Caco-2 (cell line): ENCODE data around the gene WDR27. TPM values are rescaled to one million over a fixed set of nuclear protein-coding genes. Genes with fewer than 3 reads are reported as not detected.

Experiments
- BruUV-seq: library from RNA; stranded (reverse); fragments of 400-500 nt; replicated peaks from 2 replicates; lab custom pipeline; 2021; lab: Mats Ljungman, UMichigan
- CTCF ChIA-PET: fragments of 300-600 bp; sonication (Branson Sonifier 250); formaldehyde crosslinking; loops from one replicate; lab custom pipeline; 2022; ENCODE audit warnings: antibody characterized with exemption; lab: Charles Lee
- POLR2A ChIA-PET: fragments of 300-600 bp; sonication (Branson Sonifier 250); formaldehyde crosslinking; loops from one replicate; lab custom pipeline; 2022; ENCODE audit warnings: antibody characterized with exemption; lab: Charles Lee
- DNase-seq, 2 experiments: peaks; one replicate each; pipeline versions ENCODE4 v3.0.0 to v3.0.0-alpha.2; 2020 to 2022
- H3K27me3 ChIP-seq: replicated peaks from 2 replicates; pipeline ENCODE4 v1.6.0; 2011; ENCODE audit warnings: low read length; ENCODE audit not compliant: control insufficient read depth, insufficient read depth
- H3K36me3 ChIP-seq: 2 replicates; pipeline ENCODE4 v1.5.1; 2011; ENCODE audit warnings: low read length; ENCODE audit not compliant: control insufficient read depth, insufficient read depth
- H3K4me1 ChIP-seq: fragments of 250-450 bp; sonication (Bioruptor Pico); 2 replicates; pipeline ENCODE4 v1.5.1; 2020; ENCODE audit warnings: mild to moderate bottlenecking
- H3K4me3 ChIP-seq: 2 replicates; pipeline ENCODE4 v1.5.1; 2011; ENCODE audit warnings: low read depth, mild to moderate bottlenecking, control low read depth, low read length
- H3K9me3 ChIP-seq: fragments of 250-450 bp; sonication (Bioruptor Pico); 2 replicates; pipeline ENCODE4 v1.5.1; 2020; ENCODE audit warnings: mild to moderate bottlenecking, moderate library complexity
- H3K27ac Mint-ChIP-seq: one replicate; pipeline ENCODE4 v1.8.0; 2022; ENCODE audit warnings: mixed read lengths; ENCODE audit not compliant: unreplicated experiment
- H3K27me3 Mint-ChIP-seq: one replicate; pipeline ENCODE4 v1.8.0; 2022; ENCODE audit warnings: mixed read lengths; ENCODE audit not compliant: insufficient read depth, unreplicated experiment
- H3K36me3 Mint-ChIP-seq: one replicate; pipeline ENCODE4 v1.8.0; 2022; ENCODE audit warnings: mild to moderate bottlenecking, mixed read lengths; ENCODE audit not compliant: insufficient read depth, unreplicated experiment
- H3K4me1 Mint-ChIP-seq: one replicate; pipeline ENCODE4 v1.8.0; 2022; ENCODE audit warnings: low read depth, mixed read lengths; ENCODE audit not compliant: unreplicated experiment
- H3K4me3 Mint-ChIP-seq: one replicate; pipeline ENCODE4 v1.8.0; 2022; ENCODE audit warnings: mild to moderate bottlenecking, moderate library complexity, mixed read lengths; ENCODE audit not compliant: unreplicated experiment
- H3K9me3 Mint-ChIP-seq: one replicate; pipeline ENCODE4 v1.8.0; 2022; ENCODE audit warnings: mixed read lengths; ENCODE audit not compliant: unreplicated experiment
- CTCF ChIP-seq, 2 experiments: fragments of 200-600 bp in 1 of 2; IDR thresholded peaks; 1 replicate in 1 of 2; 2 replicates in 1 of 2; pipeline versions ENCODE4 v1.5.1 to v1.8.0; 2011 to 2022; ENCODE audit warnings: antibody characterized with exemption in 1 of 2, control low read depth in 1 of 2, inconsistent platforms in 1 of 2, low read depth in 1 of 2, low read length in 1 of 2, mild to moderate bottlenecking in 1 of 2, moderate library complexity in 1 of 2; ENCODE audit not compliant: insufficient read depth in 1 of 2, severe bottlenecking in 1 of 2, unreplicated experiment in 1 of 2
- intact Hi-C: fragments of 100-400 bp; cut with micrococcal nuclease; formaldehyde crosslinking; loops from one replicate; pipeline ENCODE4 v1.10.0; 2022; ENCODE audit not compliant: unreplicated experiment
- total RNA-seq: library from RNA; stranded (reverse); gene quantifications from 2 replicates; pipeline ENCODE4 v1.2.3, GENCODE V29; 2022

The WDR27 gene
- total RNA-seq, 1 experiment from 2014 or later: 62.9 TPM

GRCh38 chr6:169626169-169626568 is 75.7 kb downstream of the WDR27 start:
- no peak overlapping the region for H3K4me3 Mint-ChIP-seq
- peaks cover 4% of the 10 kb centered on the region for H3K4me1 Mint-ChIP-seq
- peaks cover 23% of the 10 kb centered on the region for H3K36me3 Mint-ChIP-seq
- POLR2A ChIA-PET: no interaction called here
- Histone ChIP-seq H3K4me1 (peaks cover 1% of the 10 kb centered on the region), H3K9me3 (peaks cover 10% of the 10 kb centered on the region; the same call in 1 of the 2 replicates), H3K4me3 (no peak overlapping the region), H3K36me3 (peaks cover 5% of the 10 kb centered on the region), H3K27me3 (no peaks in the 10 kb centered on the region)
- DNase-seq: no peak
- BruUV-seq: no TSS peak
- no peak for TF ChIP-seq CTCF (IDR thresholded peaks at IDR 0.05; ENCODE audit: insufficient read depth in 1 of 2, low read depth in 1 of 2, low read length in 1 of 2, severe bottlenecking in 1 of 2, unreplicated experiment in 1 of 2)
- H3K27me3 Mint-ChIP-seq: no peaks in the 10 kb centered on the region
- H3K27ac Mint-ChIP-seq: no peak overlapping the region
- H3K9me3 Mint-ChIP-seq: no peaks in the 10 kb centered on the region
- intact Hi-C loops: no loop called here
- CTCF ChIA-PET: no interaction called here

GRCh38 chr6:169625376-169625775 is 76.5 kb downstream of the WDR27 start:
- peaks cover 10% of the 10 kb centered on the region; the same call in 1 of the 2 replicates for H3K9me3 ChIP-seq
- H3K4me3 ChIP-seq: no peak overlapping the region
- no peak overlapping the region for H3K4me3 Mint-ChIP-seq
- intact Hi-C loops: no loop called here
- H3K36me3 ChIP-seq: peaks cover 5% of the 10 kb centered on the region
- TF ChIP-seq CTCF (IDR thresholded peaks at IDR 0.05; ENCODE audit: insufficient read depth in 1 of 2, low read depth in 1 of 2, low read length in 1 of 2, severe bottlenecking in 1 of 2, unreplicated experiment in 1 of 2): no peak
- DNase-seq: no peak
- POLR2A ChIA-PET: no interaction called here
- no TSS peak for BruUV-seq
- CTCF ChIA-PET: no interaction called here
- H3K27me3 ChIP-seq: no peaks in the 10 kb centered on the region
- no peak overlapping the region for H3K27ac Mint-ChIP-seq
- no peaks in the 10 kb centered on the region for H3K9me3 Mint-ChIP-seq
- H3K4me1 ChIP-seq: peaks cover 9% of the 10 kb centered on the region
- H3K36me3 Mint-ChIP-seq: peaks cover 23% of the 10 kb centered on the region
- H3K27me3 Mint-ChIP-seq: no peaks in the 10 kb centered on the region
- H3K4me1 Mint-ChIP-seq: peaks cover 12% of the 10 kb centered on the region

- CTCF ChIA-PET: no interaction called here
- no peak for TF ChIP-seq CTCF (IDR thresholded peaks at IDR 0.05; ENCODE audit: insufficient read depth in 1 of 2, low read depth in 1 of 2, low read length in 1 of 2, severe bottlenecking in 1 of 2, unreplicated experiment in 1 of 2)
- H3K4me3 ChIP-seq: no peak overlapping the region
- Mint-ChIP-seq H3K9me3 (no peaks in the 10 kb centered on the region), H3K4me1 (peaks cover 16% of the 10 kb centered on the region), H3K4me3 (no peak overlapping the region), H3K27ac (no peak overlapping the region), H3K27me3 (no peaks in the 10 kb centered on the region), H3K36me3 (peaks cover 23% of the 10 kb centered on the region)
- POLR2A ChIA-PET: no interaction called here
- H3K36me3 ChIP-seq: peaks cover 5% of the 10 kb centered on the region
- DNase-seq: no peak
- BruUV-seq: no TSS peak
- H3K27me3 ChIP-seq: no peaks in the 10 kb centered on the region
- peaks cover 10% of the 10 kb centered on the region; the same call in 1 of the 2 replicates for H3K9me3 ChIP-seq
- peaks cover 15% of the 10 kb centered on the region for H3K4me1 ChIP-seq
- intact Hi-C loops: no loop called here
Measured at GRCh38 chr6:169624785-169625184, 77.0 kb downstream of the WDR27 start.
